Activated CD4-positive, alpha-beta T cell treated with anti-CD3 and anti-CD28 coated beads for 1 hour (primary cell): ENCODE measurements around the gene ETV2.
"Not testable (repeated sequence)": the region's sequence is repeated elsewhere in the genome, so short reads cannot be mapped to it uniquely, and the experiment has no call there.

Experiments
- DNase-seq: peaks from one replicate; pipeline ENCODE4 v3.0.0-alpha.2; 2020

The ETV2 gene

GRCh38 chr19:35661995-35662340, 20.4 kb downstream of the ETV2 start:
- no peak for DNase-seq

GRCh38 chr19:35663981-35664380, 22.4 kb downstream of the ETV2 start:
- no peak for DNase-seq

GRCh38 chr19:35665157-35665556, 23.6 kb downstream of the ETV2 start:
- no peak for DNase-seq

DNA sequence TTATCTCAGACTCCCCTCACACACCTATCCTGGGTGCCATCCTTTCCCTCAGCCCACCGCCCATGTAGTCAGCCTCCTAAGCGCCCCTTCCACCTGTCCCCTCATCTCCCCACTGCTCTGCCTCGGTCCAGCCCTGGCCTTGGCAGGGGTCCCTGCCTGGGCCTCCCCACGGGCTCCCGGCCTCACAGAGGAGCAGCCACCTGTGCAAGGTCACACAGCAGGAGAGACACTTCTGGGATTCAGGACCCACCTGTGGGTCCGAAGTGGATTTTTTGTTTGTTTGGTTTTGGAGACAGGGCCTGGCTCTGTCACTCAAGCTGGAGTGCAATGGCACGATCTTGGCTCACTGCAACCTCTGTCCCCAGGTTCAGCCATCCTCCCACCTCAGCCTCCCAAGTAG, 24.1 kb downstream of the ETV2 start:
- no peak for DNase-seq

GRCh38 chr19:35666251-35666913, 24.8 kb downstream of the ETV2 start, which contains the start of gene UPK1A:
TSS of gene UPK1A (plus strand) at chr19:35666517. CDS start at chr19:35666813, 296 bp downstream.
- no peak for DNase-seq

DNA sequence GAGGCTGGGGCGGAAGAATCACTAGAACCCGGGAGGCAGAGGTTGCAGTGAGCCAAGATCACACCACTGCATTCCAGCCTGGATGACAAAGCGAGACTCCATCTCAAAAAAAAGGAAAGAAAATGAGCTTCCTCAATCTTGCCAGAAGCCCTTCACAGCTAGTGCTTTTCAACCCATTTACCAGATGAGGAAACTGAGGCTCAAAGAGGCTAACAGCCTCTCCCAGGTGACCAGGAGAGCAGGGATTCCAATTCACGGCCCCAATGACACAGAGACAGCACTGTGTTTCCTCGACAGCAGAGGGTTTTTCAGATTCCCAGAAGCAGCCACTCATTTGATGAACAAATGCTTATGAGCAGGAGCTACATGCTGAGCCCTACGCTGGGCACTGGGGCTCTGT, 28.0 kb downstream of the ETV2 start:
- no peak for DNase-seq

DNA sequence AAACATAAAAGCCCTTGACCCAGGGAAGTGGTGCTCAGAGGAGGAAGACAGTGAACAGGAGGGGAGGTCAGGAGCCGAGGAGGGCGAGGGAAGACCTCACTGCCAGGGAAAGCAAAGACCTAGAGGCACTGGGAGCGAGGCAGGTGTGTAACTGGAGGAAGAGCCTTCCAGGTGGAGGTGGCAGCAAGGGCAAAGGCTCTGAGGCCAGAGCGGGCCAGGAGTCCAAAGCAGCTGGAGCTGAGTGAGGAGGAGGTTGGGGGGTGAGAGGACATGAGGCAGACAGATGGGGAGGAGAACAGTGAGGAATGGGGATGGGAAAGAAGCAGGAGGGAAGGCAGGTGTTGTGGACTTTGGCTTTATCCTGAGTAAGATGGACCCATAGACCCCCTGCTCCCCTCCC, 28.4 kb downstream of the ETV2 start:
- DNase-seq = no peak

DNA sequence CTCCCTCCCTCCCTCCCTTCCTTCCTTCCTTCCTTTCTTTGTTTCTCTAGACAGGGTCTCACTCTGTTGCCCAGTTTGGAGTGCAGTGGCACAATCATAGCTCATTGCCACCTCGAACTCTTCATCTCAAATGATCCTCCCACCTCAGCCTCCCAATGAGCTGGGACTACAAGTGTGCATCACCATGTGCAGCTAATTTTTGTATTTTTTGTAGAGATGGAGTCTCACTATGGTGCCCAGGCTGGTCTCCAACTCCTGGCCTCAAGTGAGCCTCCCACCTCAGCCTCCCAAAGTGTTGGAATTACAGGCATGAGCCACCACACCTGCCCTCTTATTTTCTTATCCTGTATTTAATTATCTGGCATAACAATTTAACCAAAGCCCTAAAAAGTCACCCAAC, 29.1 kb downstream of the ETV2 start:
- no peak for DNase-seq

GRCh38 chr19:35671818-35672217, 30.3 kb downstream of the ETV2 start:
- no peak for DNase-seq

DNA sequence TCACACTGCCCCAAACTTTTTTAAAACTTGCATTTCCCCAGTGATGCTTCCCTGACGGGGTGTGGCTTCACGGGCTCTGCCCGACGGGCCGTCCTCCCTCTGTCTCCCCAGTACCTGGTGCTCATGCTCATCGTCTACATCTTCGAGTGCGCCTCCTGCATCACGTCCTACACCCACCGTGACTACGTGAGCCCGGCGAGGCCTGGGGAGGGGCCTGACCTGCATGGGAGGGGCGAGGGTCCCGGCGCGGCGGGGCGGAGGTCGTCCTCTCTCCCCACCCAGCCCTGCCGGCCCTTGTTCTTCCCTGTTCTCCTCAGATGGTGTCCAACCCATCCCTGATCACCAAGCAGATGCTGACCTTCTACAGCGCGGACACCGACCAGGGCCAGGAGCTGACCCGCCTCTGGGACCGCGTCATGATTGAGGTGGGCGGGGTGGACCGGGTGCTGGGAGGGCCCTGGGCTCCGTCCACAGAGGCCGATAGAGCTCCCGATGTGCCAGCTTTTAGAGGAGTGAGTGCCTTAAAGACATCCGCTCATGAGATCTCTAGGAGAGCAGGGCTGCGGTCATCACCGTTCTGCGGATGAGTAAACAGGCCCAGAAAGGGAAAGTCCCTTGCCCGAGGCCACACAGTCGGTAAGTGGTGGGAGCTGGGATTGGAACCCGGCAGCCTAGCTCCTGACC, 31.7 kb downstream of the ETV2 start:
- peak; percentile 16 for DNase-seq

DNA sequence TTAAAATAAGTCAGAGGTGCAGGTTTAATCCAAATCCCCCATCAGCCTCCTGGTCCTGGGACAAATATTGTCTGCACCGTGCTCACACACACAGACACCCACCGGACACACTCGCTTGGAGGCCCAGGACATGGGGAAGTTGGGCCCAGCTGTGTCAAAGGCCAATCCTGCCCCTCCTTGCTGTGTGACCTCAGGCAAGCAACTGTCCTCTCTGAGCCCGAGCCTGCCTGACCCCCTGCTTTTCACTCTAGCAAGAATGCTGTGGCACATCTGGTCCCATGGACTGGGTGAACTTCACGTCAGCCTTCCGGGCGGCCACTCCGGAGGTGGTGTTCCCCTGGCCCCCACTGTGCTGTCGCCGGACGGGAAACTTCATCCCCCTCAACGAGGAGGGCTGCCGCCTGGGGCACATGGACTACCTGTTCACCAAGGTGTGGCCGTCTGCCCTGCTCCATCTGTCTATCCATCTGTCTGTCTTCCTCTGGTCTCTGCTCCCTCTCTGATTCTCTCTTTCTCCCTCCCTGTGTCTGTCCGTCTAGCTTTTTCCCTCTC, 34.1 kb downstream of the ETV2 start:
- no peak for DNase-seq

DNA sequence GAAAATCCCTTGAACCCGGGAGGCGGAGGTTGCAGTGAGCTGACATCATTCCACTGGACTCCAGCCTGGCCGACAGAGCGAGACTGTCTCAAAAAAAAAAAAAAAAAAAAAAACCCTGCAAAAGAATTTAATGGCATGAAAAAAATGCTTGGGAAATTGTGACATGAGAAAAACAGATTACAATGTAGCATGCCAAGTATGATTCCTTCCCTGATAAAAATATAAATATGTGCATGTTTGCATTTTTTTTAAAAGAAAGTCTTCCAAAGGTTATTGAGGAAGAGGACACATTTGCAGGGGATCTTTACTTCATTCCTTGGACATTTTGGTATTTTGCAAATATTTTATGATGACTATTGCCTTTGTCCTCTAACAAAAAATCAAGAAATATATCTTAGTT, 48.3 kb downstream of the ETV2 start:
- DNase-seq = no peak

DNA sequence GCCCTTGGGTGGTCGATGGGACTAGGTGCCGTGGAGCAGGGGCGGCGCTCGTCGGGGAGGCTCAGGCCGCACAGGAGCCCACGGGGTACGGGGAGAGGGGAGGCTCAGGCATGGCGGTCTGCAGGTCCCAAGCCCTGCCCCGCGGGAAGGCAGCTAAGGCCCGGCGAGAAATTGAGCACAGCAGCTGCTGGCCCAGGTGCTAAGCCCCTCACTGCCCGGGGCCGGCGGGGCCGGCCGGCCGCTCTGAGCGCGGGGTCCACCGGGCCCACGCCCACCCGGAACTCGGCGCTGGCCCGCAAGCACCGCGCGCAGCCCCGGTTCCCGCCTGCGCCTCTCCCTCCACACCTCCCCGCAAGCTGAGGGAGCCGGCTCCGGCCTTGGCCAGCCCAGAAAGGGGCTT, 49.6 kb downstream of the ETV2 start:
- not testable (repeated sequence) for DNase-seq

GRCh38 chr19:35692010-35692409, 50.5 kb downstream of the ETV2 start:
- no peak for DNase-seq

- no peak for DNase-seq
Observed at GRCh38 chr19:35693422-35693821, 51.9 kb downstream of the ETV2 start.

DNA sequence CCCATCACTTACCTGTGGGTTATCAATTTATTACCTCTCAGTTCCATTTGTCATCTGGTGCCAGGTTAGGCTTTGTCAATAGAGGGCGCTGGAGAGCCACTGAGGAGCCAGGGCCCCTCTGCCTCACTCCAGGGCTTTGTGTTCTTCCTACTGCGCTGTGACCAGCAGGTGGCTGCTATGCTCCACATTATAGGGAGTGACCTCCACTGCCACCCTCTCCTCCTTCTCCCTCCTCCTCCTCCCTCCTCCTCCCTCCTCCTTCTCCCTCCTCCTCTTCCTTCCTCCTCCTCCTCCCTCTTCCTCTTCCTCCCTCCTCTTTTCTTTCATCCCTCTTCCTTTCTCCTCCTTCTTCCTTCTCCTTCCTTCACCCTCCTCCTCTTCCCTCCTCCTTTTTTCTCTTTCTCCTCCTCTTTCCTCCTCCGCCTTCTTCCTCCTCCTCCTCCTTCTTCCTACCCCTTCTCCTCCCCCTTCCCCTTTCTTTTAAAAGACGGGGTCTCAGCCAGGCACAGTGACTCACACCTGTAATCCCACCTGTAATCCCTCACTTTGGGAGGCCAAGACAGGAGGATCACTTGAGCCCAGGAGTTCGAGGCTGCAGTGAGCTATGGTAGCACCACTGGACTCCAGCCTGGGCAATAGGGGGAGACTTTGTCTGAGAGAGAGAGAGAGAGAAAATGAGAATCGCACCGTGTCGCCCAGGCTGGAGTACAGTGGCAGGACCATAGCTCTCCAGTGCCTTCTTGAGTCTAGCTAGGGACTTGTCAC, 52.5 kb downstream of the ETV2 start:
- peak; percentile 85 for DNase-seq
